Stimulated activated CD4-positive, alpha-beta T cell treated with anti-CD3 and anti-CD28 coated beads, Interleukin-12 subunit alpha, Interleukin-12 subunit beta, amount 100 ng/mL, for 4 hours (primary cell): Measurements from ENCODE around the gene CRYBG1.
"Not testable (repeated sequence)": the region's sequence is repeated elsewhere in the genome, so short reads cannot be mapped to it uniquely, and the experiment has no call there.

Source experiments
- DNase-seq: peaks from one replicate; pipeline ENCODE4 v3.0.0-alpha.2; 2020

CRYBG1 gene

DNA sequence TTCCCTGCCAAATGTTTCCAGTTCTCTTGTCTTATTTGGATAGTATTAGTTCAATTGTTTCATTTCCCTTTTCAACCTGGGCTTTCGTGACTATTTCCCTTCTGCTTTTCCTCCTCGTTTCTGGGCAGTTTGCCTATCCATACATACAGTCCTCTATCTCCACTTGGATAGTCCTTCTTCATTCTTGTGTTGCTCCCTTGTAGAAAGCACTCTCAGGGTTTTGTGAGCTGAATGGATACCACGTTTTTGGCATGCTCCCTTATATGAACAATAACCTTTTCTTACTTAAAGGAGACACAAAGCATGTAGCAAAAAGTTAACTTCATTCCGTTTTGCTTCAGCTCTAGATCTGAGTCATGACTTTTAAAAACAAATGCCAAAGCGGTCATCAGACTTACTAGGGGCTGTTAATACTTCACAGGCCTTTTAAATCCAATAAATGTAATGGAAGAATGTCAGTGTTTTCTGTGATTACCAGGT, 16.6 kb downstream of the CRYBG1 start:
- no peak for DNase-seq

DNA sequence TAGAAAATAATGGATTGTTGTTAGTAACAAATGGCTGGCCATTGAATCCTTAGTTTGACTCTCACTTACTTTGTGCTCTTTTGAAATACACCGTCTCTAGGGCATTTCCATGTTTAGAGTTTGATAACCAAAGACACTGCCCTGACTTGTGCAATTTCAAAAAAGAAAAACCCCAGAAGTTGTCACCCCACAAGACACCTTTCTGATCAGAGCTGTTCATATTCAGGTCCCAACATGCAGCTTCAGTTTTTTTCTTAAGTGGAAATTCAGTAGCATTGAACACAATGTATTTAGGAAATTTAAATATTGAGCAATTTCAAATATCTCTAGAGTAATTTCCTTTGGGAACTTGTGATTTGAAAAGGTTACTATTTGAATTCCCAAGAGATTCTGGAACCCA, 19.4 kb downstream of the CRYBG1 start:
- DNase-seq, result no peak

DNA sequence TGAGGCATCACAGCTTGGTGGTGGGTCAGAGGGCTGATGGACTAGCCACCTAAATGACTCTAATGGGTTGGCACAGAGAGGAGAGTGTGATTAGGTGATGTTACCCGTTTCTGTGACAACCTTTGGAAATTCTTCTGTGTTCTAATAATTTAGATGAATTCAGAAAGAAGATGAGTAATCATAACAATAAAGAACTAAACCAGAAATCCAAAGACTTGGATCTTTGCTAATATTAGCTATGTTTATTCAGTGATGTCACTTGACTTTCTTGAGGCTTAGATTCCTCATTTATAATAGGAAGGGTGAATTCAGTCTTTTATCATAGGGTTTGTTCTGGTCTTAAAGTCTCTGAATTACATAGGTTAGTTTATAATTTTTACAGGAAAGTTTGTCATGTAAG, 19.9 kb downstream of the CRYBG1 start:
- no peak for DNase-seq

DNA sequence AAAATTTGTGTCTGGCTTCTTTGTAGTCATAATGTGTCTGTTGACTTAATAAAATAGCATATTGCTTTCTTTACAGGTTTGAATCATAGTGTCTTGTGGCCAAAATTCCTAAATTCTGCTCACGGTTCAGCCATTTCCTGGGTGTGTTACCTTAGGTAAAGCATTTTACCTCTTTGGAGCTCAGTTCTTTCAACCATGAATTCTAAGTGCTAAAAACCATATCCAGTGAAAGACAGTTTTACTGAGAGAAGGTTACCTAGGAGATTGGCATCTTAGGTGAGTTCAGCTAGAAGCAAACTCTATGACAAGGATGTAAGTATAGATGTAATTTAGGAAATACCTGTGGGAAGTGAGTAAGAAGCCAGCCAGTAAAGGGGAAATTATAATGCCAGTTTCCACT, 20.7 kb downstream of the CRYBG1 start:
- DNase-seq, result no peak

DNA sequence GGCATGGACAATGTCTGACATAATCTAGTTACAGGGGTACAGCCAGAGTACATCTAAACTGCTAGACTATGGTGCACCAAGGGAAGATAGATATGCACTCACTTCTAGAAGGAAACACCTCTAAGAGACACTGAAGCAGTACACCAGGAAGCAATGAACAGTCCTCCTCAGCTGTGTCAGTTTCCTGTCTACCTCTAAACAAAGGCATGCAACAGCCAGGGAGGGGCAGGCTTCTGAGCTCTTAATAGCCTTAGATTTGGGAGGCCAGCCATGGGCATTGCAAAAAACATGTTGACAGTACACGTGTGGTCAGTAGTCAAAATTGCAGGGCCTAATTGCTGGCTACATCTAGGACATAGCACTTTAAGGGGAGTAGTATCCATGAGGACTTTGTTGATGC, 21.4 kb downstream of the CRYBG1 start:
- DNase-seq, result no peak

DNA sequence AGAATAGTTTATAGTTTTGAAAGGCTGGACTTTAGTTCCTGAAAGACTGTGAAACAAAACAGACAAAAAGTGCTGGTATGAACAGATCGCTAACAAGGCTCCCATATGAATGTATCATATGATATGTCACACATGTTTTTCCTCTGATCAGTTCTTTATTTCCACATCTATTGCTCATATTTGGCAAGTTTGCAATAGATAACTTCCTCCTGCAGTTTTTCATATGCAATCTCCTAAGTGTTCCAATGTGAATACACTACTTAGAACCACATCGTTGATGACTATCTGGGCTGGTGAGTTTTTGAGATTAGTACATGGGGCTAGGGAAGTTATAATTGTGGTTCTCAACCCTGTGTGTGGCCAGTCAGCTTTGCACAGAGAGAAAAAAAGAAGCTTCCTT, 23.1 kb downstream of the CRYBG1 start:
- DNase-seq, result no peak

DNA sequence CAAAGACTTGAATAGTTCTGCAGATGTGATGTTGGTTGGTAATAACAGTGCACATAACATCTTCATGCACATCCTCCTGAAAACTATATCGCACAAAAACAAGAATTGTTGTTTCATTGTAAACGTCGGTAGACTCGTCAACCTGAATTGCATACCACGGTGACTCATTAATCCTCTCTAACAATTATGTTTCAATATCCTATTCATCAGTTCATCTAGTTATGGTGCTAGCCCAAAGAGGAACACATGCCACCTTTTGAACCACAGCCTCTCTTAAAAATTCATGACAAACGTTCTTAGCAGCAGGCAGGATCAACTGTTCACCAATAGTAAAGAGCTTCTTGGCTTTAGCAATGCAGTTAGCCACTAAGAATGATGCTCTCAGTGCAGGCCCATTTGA, 25.0 kb downstream of the CRYBG1 start:
- no peak for DNase-seq

DNA sequence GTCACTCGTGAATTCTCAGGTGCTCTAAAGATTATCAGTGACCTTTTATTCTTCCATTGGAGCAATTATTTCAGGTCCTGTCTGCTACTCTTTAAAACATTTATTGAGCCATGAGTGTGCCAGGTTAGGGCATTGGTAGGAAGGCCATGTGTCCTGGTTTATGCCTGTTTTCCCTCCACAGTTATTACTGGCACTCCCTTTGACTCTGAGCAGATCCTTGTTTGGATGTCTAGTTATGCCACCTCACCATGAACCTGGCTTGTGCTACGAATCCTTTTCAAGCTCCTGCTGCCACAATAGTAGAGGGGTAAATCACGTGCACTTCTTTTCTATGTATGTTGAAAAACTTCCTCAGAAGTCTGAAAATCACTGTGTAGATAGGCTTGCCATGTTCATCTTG, 27.4 kb downstream of the CRYBG1 start:
- DNase-seq, result no peak

DNA sequence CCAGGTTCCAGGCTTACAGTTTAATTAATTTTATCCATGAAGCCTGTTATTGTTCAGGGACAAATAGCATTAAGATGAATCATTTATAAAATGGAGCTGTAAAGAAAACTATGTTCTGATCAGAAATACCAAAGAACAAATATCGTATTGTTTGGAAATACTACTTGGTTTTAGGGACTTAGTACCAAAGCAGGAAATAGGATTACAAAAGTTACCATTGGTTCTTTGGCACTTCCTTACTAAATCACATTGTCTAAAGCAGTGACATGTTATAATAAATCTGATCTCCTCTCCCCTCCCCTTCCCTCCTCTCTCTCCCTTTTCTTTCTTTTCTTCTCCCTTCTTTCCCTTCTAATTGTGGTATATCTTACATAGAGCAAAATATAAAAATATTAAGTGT, 29.6 kb downstream of the CRYBG1 start:
- DNase-seq, result no peak

DNA sequence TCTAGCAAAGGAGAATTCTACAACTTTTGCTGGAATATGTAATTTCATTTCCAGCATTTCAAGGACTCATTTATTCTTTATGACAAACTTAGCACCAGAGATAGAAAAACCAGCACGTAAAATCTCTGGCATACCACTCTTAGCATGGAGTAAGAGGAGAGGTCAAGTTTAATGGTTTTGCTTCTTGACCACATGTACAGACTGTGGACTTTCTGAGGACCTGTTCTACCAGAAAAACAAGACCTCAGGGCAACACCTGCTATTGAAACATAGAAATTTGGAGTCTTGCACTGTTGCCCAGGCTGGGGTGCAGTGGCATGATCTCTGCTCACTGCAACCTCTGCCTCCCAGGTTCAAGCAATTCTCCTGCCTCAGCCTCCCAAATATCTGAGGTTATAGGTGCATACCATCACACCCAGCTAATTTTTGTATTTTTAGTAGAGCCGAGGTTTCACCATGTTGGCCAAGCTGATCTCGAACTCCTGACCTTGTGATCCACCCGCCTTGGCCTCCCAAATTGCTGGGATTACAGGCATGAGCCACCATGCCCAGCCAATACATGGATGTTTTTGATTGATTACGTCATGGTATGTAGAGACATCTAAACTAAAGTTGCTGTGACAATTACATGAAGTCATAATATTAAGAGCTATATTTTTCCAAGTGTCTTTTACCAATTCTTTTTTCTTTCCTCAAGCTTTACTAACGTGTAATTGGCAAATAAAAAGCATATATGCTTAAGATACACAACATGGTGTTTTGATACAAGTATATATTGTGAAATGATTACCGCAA, 36.1 kb downstream of the CRYBG1 start:
- DNase-seq, result no peak

DNA sequence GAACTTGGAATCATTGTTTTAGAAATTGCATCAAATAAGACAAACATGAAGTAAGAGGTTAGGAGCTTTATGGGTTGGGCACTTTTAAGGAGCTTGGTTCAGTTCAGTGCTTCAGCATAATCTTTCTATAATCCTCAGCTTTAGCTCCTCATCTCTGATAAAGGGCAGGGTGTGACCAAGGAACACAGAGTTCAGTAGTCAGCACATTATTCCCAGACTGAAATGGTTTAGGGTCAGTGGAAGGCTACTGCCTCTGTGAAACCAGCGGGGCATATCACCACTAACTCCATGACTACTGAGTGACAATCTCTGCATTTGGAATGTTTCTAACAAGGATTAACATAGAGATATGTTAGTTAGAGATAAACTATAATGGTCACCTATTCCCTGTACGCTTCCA, 36.9 kb downstream of the CRYBG1 start:
- DNase-seq, result no peak

DNA sequence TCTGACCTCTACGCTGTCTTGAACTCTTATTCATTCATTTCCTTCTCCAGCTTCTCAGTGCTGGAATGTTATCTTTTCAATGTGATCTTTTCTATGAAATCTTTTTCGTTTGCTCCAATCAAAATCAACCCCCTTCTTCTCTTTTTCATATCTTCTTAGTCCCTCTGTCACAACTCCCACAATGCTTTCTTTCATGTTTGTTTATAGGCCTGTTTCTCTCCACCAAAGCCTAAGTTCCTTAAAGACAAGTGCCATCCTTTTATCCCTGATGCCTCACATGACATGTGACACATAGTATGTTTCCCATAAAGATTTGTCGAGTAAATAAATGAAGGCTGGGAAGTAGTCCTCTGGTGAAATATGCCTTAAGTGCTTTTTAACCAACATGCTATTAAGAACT, 38.1 kb downstream of the CRYBG1 start:
- DNase-seq, result no peak

DNA sequence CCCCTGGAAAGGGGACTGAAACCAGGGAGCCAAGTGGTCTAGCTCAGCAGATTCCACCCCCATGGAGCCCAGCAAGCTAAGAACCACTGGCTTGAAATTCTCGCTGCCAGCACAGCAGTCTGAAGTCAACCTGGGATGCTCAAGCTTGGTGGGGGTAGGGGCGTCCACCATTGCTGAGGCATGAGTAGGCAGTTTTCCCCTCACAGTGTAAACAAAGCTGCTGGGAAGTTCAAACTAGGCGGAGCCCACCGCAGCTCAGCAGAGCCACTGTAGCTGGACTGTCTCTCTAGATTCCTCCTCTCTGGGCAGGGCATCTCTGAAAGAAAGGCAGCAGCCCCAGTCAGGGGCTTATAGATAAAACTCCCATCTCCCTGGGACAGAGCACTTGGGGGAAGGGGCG, 44.5 kb downstream of the CRYBG1 start:
- not testable (repeated sequence) for DNase-seq

DNA sequence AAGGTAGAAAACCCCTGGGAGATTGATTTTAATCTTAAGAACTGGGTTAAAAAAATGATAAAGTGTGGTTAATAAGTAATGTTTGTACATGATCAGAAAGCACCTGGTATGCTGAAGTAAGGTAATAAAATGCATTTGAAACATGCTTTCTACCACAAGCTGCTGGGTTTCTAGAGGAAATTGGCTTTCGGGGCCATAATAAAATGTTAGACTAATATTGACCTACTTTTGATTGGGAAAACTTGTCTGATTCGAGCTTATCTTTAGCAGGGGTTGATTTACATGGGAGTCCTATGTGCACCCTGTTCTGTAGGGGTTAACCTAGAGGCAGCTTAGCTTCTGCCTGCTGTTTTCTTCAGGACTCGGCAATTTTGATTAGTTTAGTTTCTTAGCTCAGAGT, 50.5 kb downstream of the CRYBG1 start:
- DNase-seq, result no peak

DNA sequence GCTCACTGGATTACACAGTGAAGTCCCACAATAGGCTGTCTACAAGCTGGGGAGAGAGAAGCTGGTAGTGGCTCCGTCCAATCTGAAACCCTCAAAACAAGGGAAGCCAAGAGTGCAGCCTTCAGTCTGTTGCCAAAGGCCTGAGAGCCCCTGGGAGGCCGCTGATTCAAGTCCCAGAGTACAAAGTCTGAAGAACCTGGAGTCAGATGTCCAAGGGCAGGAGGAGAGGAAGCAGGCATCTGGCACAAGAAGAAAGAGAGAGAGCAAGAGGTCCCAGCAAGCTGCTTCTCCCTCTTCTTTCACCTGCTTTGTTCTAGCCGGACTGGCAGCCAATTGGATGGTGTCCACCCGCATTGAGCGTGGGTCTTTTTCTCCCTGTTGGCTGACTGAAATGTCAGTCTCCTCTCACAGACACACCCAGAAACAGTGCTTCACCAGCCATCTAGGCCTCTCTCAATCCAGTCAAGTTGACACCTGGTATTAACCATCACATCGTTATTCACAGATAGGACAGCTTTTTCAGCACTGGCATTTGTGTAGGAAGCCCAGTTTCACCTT, 51.2 kb downstream of the CRYBG1 start:
- DNase-seq, result no peak

DNA sequence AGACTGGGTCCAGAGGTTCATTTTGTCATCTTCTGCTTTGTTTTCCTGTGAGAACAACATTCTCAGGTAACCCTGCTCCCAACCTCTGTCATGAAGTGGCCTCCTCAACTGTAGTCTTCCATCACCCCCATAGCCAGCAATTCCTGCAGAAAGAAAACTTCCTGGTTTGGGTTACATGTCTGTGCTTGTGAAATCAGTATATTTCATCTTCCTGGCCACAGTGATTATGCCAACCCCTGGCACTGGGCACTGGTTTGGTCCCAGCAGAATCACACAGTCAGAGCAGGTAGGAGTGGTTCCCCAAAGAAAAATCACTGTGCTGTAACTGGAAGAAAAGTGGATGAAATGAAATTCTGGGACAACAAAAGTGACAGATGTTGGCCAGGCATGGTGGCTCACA, 52.5 kb downstream of the CRYBG1 start:
- no peak for DNase-seq

DNA sequence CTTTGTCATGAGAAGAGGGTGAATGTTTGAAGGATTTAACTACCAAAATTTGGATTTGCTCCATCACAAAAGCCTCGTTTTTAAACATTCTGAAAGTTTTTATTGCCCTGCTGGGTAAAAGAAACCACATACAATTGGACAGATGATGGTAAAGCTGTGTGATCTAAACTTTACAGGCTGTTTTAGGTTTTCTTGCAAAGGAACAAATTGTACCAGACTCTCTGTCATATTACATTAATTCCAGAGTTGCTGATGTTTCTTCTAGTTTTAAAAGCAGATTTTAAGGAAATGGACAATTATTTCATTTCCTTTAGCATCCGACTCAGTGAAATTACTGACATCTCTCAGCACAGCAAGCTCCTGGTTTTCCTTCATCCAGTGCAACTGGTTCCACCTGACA, 53.2 kb downstream of the CRYBG1 start:
- DNase-seq, result no peak

DNA sequence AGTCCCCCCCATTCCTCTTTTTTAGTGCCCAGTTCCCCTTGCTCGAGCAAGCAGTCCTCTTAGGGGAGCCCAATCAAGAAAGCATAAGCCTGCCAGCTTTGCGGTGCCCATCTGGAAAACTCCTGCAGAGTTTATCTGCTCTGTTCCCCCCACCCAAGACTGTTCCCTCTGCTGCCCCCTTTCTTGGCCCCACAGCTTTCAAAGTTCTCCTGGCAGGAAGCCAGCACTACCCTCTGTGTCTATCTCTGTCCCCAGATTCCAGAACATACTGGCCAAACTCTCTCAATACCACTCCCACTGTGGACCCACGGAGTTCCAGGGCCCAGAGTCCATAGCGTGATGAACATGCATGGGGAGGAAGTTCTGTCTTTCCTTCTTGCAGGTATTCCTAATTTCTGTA, 55.4 kb downstream of the CRYBG1 start:
- no peak for DNase-seq

DNA sequence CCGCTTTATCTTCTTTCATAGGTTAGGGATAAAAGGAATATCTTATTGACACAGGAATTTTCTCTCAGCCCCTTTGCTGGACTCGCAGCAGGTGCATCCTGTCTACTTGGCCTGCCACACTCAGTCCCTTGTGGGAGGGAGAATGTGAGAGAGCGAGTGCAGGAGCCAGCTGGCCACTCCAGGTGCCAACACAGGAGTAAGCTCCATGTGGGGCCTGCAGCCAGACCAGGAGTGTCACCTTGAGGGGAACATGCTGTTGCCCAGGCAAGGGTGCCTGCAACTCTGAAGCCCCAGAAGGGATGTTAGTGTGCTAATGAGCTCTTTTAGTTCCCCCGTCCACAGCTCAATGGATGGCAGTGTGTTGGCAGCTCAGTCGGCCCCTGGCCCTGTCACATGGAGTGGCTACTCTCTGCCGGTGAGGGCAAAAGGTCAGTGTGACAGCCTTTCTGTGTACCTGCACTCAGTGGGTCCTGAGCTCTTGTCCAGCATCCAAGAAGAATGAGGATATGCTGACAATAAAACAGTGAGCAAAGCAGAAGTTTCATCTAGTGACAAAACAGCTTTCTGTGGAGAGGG, 57.1 kb downstream of the CRYBG1 start:
- no peak for DNase-seq

DNA sequence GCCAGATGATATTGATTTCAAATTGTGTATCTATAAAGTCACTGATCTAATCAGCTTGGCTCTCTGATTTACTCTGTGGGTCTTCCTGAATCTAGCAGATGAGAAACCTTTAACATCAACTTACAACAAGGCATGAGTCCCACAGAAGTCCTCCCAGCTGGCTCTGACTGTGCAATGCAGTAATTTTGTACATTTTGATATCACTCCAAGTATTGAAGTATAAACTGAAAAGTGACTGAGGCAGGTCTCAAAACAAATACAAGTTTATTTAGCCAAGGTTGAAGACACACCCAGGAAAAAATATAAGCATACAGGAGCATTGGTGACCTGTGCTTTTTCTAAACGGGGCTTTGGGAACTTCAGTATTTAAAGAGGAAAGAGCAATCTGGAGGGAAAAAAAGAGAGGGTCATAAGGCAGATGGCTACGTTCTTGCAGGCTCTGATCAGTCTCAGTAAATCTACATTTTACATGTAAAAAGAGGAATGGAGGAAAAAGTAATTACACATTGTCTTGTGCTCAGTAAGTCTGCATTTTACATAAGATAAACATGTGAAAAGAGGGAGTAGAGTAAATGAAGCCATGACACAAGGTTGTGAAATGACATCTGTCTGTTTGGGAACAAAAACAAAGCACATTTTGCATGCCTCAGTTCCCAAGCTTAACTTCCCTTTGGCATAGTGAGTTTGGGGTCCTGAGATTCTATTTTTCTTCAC, 59.5 kb downstream of the CRYBG1 start:
- no peak for DNase-seq

DNA sequence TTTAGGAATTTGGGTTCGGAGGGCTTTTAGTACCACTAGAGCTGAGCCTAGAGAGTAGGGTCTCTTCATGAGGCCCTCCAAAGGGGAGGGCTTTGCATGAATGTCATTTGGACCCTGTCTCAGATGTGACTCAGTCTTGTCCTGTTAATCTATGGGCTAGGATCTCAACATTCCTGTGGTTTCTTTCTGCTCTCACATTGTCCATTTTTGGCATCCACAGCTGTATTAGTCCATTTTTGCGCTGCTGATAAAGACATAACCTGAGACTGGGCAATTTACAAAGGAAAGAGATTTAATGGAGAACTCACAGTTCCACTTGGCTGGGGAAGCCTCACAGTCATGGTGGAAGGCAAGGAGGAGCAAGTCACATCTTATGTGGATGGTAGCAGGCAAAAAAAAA, 61.0 kb downstream of the CRYBG1 start:
- DNase-seq, result no peak

DNA sequence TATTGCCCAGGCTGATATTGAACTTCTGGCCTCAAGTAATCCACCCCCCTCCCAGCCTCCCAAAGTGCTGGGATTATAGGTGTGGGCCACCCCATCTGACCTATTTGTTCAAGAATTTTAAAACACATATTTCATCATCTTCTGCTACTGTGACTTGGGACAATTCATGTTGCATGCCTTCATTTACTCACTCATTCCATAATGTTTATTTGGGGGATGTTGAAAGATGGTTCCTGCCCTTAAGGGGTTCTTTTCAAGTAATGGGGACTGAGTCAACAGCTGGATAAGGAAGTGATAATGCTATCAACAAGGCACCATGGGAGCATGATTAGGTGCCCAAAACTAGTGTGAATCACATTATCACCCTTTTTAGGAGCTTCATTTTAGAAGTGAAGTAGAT, 62.0 kb downstream of the CRYBG1 start:
- DNase-seq, result no peak

DNA sequence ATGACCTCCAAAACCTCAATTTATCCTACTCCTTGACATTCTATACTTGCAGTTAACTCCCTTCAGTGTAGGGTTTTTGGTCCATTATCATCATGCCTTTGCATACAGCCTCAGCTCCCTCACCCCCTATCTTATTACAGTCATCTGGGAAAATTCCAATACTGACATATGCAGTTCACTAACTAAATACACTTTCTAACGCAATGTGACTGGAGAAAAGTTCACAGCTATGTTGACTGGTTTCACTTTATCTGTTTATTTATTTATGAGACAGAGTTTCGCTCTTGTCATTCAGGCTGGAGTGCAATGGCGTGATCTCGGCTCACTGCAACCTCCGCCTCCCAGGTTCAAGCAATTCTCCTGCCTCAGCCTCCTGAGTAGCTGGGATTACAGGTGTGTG, 64.9 kb downstream of the CRYBG1 start:
- no peak for DNase-seq
